ENCODE measurements around the gene HLA-B.
A peak's percentile ranks its signal among the peaks of the same experiment; 100 is the strongest.
"Not testable (repeated sequence)": the region's sequence is repeated elsewhere in the genome, so short reads cannot be mapped to it uniquely, and the experiment has no call there.

Gene HLA-B

GRCh38 chr6:31381666-31382065 lies 24.7 kb upstream of the HLA-B start:
- DNase-seq, result no peak

GRCh38 chr6:31379850-31380249 lies 22.9 kb upstream of the HLA-B start:
- DNase-seq, result no peak

DNA sequence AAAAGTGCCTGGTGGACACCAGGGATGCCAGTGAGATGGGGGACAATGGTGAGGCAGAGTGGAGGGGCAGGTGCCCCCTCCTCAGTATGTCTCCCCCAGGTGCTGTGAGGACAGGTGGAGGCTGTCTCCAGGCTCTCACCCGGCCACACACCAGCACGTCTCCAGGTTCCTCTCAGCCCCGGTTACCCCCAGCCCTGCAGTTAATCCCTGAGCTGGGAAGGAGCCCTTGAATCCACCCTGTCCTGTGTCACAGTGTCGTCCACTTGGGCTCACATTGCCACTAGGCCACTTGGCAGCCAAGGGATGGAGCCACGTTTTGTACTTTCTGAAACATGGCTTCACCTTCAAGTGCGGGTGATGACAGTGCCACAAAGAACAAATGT lies 21.7 kb upstream of the HLA-B start:
- no peak for DNase-seq

DNA sequence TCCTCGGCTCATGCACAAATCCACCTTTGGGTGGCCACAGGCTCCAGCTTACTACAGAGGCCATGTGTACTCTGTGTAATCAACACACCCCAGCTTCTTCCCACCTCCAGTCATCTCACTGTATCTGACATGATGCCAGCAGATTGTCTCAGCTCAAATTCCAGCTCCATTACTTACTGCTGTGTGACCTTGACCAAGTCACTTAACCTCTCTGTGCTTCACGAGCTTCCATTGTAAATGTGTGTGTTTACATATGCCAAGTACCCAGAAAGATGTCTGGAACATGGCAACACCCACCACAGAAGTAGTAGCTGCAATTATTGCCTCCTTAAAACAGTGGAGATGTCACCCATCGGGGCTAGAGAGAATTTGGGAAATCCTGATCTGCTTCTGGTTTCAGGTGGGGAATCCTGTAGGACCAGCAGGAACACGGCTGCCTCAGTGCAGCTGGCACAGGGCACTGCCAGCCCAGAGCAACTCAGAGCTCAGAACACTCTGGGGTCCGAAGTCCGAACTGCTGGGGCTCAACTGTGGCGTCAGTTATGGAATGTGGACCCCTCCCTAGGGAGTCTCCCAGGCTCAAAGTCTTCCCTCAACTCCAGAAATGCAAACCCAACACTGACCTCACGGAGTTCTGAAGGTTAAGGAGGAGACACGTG lies 21.2 kb upstream of the HLA-B start:
- no peak for DNase-seq

DNA sequence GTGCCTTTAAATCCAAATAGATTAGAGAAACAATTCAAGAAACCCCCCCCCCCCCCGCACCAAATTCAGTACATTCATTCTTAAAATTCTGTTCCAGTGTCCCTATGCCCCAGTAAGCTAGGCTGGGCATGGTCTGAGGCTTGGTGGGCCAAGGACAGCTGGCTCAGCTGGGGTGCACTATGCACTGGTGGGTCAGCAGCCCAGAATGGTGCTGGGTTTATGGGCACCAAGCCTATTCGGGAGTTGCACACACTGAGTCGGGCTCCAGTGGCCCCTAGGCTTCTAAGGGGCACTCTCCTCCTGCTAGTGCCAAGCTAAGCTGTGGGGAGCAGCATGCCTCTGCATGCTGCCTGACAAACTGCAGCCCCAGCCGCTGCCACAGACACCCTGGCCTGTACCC lies 20.1 kb upstream of the HLA-B start:
- DNase-seq, result no peak

DNA sequence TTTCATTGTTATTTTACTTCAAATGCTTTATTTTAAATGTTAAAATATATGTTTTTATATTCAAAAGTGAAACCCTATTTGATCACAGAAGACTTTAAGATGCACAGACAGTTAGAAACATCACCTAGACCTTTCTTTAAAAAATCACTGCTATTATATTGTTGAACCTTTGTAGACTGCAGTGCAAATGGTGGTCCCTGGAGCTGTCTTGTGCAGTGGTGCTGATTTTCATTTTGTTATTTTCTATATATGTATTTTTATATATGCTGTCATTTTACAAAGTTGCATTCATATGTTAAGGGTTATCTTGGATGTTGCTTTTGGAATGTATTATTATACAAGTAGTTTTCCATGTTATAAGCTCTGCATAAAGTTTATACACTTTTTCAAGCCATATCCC lies 18.7 kb upstream of the HLA-B start:
- no peak for DNase-seq

- not testable (repeated sequence) for DNase-seq
Observed at GRCh38 chr6:31374118-31374517, 17.1 kb upstream of the HLA-B start.

- no peak for DNase-seq
Observed at GRCh38 chr6:31368461-31368860, 11.5 kb upstream of the HLA-B start.

- peak; percentile 67 for DNase-seq
Observed at GRCh38 chr6:31366693-31367470, 9.9 kb upstream of the HLA-B start.

GRCh38 chr6:31365864-31366263 lies 8.9 kb upstream of the HLA-B start:
- no peak for DNase-seq

DNA sequence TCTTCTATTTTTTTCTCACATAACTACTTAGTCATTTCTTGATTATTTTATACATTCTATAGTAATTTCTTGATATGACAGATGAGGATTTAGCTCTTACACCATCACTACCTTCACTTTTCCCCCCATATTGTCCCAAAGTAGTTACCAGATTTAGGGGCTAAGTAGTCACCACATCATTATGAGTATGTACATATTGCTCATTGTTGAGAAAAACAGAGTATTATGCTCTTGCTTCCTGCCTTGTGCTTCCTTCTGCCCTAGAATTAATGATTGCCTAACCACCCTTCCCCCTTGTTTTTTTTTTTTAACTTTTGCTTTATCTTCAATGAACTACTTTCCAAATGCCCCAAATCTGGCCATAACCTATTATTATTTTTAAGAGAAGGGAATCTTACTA lies 6.8 kb upstream of the HLA-B start:
- no peak for DNase-seq

- DNase-seq, result no peak
Observed at GRCh38 chr6:31362751-31363150, 5.8 kb upstream of the HLA-B start.

DNA sequence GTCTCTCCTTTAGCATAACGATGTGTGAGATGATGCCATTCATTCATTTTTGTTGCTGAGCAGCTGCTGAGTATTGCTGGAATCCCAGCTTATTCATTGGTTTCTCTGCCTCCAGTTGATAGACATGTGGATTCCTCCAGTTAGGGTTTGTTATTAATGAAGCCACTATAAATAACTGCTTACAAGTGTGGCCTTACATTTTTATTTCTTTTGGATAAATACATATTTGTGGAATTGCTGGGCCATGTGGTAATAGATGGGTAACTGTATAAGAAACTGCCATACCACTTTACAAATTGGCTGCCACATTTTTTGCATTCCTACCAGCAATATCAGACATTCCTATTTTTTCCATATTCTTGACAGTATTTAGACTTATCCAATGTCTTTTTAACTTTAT lies 2.6 kb upstream of the HLA-B start:
- no peak for DNase-seq

DNA sequence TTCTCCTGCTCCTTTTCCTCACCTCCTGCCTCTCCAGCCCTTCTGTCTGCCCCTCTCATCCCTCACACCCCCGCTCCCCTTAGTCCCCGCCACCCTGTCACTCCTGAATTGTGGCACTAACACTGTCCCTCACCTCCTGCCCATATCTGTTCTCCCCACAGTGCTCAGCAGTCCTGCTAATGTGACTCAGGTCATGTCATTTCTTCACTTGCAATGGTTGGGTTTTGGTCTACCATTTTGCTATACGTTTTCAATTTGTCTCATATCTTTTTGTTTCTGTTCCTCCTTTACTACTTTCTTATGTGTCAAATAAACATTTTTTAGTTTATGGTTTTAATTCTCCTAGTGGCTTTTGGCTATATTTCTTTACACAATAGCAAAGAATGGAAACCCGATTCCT lies 1.3 kb upstream of the HLA-B start:
- no peak for DNase-seq

DNA sequence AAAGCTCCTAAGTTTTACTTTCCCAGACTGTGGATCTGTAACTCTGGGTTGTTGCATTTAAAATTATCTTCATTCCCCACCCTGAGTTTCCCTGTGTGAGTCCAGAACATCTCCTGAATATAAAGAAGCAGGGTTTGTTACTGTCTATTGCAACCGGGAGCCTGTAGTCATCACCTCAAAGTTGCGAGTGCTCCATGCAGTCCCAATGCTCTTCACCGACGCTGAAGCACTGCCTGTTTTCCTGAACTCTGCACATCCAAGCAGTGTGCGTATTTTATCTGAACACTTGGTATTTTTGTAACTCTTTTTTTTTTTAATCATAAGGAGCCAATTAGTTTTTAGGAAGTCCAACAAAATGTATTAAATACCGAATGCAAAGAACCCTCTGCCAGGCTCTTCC lies 907 bp upstream of the HLA-B start:
- no peak for DNase-seq

DNA sequence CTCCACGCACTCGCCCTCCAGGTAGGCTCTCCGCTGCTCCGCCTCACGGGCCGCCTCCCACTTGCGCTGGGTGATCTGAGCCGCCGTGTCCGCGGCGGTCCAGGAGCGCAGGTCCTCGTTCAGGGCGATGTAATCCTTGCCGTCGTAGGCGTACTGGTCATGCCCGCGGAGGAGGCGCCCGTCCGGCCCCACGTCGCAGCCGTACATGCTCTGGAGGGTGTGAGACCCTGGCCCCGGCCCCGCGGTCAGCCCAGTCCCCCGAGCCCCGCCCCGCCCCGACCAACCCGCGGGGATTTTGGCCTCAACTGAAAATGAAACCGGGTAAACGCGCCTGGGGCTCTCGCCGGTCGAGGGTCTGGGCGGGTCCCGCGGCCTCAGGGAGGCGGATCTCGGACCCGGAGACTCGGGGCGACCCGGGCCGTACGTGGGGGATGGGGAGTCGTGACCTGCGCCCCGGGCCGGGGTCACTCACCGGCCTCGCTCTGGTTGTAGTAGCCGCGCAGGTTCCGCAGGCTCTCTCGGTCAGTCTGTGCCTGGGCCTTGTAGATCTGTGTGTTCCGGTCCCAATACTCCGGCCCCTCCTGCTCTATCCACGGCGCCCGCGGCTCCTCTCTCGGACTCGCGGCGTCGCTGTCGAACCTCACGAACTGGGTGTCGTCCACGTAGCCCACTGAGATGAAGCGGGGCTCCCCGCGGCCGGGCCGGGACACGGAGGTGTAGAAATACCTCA lies 598 bp downstream of the HLA-B start:
- no peak for DNase-seq

GRCh38 chr6:31355583-31355948 lies 1.4 kb downstream of the HLA-B start:
- no peak for DNase-seq

GRCh38 chr6:31354864-31355582 lies 2.0 kb downstream of the HLA-B start:
- no peak for DNase-seq

DNA sequence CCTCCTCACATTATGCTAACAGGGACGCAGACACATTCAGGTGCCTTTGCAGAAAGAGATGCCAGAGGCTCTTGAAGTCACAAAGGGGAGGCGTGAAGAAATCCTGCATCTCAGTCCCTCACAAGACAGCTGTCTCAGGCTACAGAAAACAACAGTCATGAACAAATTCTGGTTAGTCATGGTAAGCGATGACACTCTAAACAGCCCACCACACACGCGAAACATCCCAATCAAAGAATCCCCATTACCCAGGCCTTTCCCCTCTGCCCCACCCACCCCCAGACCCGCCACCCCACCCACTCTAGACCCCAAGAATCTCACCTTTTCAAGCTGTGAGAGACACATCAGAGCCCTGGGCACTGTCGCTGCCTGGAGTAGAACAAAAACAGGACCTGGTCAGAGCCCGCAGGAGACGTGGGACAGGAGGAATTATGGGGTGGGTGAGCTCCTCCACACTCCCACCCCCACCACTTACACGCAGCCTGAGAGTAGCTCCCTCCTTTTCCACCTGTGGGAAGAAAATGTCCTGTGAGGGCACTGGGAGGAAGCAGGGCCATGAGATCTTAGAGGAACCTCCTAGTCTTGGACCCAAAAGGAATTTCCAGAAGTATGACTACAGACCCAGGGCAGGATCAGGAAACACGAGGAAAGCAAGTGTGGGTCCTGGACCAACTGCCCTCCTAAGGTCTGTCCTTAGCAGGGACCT lies 2.7 kb downstream of the HLA-B start:
- DNase-seq, result no peak

- DNase-seq, result no peak
Observed at GRCh38 chr6:31353384-31353945, 3.5 kb downstream of the HLA-B start.

DNA sequence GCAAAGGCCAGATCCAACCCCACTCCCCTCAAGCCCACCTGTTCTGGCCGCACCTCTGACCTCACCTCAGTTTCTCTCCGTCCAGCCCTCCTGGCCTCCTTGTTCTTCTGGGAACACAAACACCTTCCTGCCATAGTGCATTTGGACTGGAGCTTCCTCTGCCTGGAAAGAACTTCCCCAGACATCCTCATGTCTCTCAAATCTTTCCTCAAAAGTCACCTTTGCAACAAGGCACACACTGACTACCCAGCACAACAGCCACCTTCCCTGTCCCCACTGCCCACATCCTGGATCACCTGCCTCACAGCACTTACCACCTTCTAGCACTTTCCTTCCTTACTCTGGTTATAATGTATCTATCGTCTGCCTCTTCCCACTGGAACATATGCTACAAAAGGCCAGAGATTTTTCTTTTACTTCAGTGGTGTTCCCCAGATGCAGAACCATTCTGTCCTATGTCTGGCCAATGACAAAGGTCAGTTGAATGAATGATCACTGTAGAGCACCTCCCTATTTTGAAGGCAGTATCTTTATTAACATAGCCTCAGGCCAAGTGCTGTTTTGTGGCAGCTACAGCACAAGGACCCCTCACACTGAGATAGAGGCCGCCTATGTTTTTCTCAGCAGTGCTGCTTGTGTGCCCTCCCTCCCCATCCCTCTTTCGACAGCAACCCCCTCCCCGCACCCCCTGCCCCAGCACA lies 4.1 kb downstream of the HLA-B start:
- no peak for DNase-seq

DNA sequence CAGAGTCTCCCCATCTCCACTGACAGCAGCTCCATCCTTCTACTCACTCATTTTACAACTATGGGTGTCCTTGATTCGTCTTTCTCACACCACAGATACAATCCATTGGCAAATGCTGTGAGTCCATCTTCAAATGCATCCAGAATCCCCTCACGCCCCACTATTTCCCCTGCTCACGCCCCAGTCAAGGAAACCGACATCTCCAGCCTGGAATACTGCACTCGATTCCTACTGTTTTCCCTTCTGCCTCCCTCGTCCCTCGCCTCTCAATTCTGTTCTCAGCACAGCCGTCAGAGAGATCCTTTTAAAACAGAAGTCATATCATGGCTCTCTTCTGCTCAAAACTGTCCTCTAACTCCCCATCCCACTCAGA lies 4.7 kb downstream of the HLA-B start:
- no peak for DNase-seq
